ENCODE results near the gene BRINP3.

The BRINP3 gene

DNA sequence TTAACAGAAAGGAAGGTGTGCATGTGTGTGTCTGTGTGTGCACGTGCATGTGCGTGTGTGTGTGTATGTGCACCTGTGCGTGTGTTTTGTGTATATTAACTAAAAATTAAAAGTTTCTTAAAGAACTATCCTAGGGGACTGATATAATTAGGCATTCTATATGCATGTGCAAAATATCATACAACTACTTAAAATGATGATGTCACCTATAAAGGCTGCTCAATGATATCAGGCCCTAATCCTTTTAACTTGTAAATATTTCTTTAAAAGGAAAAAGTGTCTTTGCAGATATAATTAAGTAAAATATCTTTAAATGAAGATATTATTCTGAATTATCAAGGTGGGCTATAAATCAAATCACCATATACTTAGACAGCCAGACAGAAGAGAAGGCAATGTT, 64.5 kb downstream of the BRINP3 start:
- TF ChIP-seq POLR2A (IDR thresholded peaks at IDR 0.05; ENCODE audit: low read length): no peak
- no peak for DNase-seq

DNA sequence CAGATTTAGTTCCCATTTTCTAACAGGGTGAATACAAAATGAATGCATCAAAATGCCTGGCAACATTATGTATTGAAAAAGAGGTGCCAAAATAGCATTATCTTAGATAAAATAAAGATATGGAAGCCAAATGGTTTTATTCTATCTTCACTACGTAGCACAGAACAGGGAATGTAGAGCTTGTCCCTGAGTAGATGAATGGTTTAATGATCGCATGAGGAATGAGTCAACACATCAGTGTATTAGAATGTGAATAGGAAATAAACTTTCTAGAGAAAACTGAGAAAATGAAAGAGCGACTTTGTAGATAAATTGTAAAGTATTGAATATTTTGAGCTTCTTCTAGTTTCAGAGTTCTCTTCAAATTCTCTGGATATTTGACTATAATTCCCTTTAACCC, 74.3 kb downstream of the BRINP3 start:
- no peak for DNase-seq
- TF ChIP-seq GATA1 (IDR thresholded peaks at IDR 0.05; ENCODE audit: low read depth, low read length): no peak
- TF ChIP-seq POLR2A (IDR thresholded peaks at IDR 0.05; ENCODE audit: low read length): no peak

DNA sequence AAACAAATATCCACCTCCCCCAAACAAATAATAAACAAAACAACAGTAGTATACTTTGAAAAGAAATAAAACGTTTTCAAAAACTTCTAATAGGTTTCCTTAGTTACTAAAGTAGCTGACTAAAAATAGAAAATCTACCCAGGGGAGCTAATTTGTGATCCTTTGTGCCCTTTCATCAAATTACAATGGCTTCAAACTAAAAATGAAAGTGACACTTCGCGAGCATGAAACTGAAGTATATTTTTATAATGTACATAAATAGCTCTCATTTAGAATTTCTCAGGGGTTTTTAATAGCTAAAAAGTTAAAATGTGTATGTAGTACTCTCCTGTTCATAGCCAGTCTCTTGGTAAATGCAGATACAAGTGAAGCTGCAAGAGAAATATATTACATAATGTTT, 78.4 kb downstream of the BRINP3 start:
- TF ChIP-seq GATA1 (IDR thresholded peaks at IDR 0.05; ENCODE audit: low read depth, low read length): no peak
- no peak for TF ChIP-seq POLR2A (IDR thresholded peaks at IDR 0.05; ENCODE audit: low read length)
- no peak for DNase-seq

DNA sequence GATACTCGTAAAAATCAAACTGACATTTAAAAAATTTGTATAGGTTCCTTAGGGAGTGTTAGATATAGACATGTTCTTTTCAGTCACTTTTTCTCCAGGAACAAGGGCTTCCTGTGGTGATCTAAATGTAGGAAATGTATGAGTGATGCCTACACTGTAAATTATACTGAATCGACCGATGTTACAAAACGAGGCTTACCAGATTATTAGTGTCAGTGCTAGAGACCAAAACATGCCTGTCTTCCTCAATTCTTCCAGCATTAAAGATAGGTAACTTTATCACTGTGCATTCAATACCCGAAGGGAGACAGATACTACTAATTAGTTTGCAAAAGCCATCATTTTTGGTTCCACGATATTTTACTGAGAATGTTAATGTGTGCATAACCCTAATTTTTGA, 86.1 kb downstream of the BRINP3 start:
- TF ChIP-seq GATA1 (IDR thresholded peaks at IDR 0.05; ENCODE audit: low read depth, low read length) (no peak), POLR2A (IDR thresholded peaks at IDR 0.05; ENCODE audit: low read length) (no peak)
- DNase-seq: no peak

DNA sequence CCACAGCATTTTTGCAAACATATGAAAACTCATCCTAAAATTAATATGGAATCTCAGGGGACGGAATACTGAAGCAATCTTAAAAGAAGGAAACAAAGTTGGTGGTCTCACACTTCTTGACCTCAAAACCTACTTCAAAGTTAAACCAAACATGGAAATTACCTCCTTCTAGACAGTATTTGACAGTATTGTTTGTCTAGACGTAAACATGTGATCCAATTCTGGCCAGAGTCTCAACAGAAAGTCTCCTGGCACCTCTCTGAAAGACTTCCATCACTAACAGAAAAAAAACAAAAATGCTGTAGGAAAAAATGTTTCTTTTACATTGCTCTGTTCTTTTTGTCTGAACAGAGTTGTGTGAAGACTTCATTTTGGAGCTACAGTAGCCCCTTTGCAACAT, 99.7 kb downstream of the BRINP3 start:
- no peak for DNase-seq
- TF ChIP-seq POLR2A (IDR thresholded peaks at IDR 0.05; ENCODE audit: low read length) (no peak), GATA1 (IDR thresholded peaks at IDR 0.05; ENCODE audit: low read depth, low read length) (no peak)

DNA sequence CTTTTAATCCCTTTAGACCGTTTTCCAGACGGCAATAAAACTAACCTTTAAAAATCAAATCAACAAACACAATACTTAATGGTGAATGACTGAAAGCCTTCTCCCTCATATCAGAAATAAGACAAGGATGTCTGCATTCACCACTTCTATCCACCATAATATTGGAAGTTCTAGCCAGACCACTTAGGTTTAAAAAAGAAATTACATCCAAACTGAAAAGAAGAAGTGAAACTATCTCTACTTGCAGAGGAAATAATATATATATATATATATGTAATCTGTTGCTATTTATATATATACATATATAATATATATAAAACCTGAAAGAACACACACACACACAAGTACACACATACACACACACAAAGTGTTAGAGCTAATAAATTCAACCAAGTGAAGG, 100.4 kb downstream of the BRINP3 start:
- no peak for TF ChIP-seq POLR2A (IDR thresholded peaks at IDR 0.05; ENCODE audit: low read length)
- TF ChIP-seq GATA1 (IDR thresholded peaks at IDR 0.05; ENCODE audit: low read depth, low read length): no peak
- no peak for DNase-seq

DNA sequence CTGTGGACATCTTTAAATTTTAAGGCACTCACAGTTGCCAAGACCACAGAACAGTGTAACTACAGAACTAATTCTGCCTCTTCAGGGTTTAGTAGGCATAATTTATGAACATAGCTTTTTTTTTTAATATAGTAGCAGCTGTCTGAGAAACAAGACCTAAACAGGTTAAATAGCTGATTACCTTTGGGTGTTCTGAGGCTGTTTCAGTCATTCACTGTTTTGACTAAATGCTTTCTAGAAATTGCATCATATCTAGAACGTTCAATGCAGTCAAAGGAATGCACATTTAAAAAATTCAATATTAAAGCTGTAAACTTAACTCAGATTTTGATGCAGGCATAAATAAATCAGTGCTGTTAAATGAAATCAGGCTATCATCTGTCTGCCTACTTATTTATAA, 101.6 kb downstream of the BRINP3 start:
- no peak for TF ChIP-seq POLR2A (IDR thresholded peaks at IDR 0.05; ENCODE audit: low read length)
- TF ChIP-seq GATA1 (IDR thresholded peaks at IDR 0.05; ENCODE audit: low read depth, low read length): no peak
- DNase-seq: no peak

DNA sequence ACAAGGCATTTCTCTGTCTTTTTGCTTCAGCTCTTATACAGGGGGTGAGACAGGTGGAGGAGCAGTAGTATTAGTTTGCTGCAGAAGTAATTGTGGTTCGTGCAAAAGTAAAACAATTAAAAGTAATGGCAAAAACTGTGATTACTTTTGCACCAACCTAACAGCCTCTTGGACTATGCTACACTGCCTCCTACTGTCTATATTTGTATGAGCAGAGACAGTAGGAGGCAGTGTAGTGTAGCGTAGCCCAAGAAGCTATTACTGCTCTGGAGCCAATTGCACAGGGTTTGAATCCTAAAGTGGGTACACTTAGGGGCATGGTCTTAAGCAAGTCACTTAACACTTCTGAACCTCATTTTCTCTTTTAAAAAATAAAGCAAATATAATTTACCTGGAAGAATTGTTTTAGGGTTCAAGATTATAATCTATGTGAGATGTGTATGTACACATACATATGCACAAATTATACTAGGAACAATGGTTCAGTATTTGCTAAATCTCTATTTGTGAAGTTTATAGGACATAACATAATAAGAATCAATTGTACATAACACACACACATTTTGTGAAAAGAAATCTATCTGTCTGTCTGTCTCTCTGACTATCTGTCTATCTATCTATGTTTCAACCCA, 103.8 kb downstream of the BRINP3 start:
- DNase-seq: peak; percentile 16 to 34
- TF ChIP-seq GATA1 (IDR thresholded peaks at IDR 0.05; ENCODE audit: low read depth, low read length) (no peak), POLR2A (IDR thresholded peaks at IDR 0.05; ENCODE audit: low read length) (no peak)

DNA sequence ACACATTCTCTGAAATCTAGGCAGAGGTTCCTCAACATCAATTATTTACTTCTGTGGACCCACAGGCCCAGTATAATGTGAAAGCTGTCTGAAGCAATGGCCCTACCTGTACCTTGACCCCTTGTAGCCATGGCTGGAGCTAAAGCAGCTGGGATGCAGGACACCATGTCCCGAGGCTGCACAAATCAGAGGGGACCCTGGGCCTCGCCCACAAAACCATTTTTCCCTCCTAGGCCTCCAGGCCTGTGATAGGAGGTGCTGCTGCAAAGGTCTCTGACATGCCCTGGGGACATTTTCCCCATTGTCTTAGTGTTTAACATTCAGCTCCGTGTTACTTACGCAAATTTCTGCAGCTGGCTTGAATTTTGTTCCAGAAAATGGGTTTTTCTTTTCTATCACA, 110.5 kb downstream of the BRINP3 start:
- TF ChIP-seq GATA1 (IDR thresholded peaks at IDR 0.05; ENCODE audit: low read depth, low read length) (no peak), POLR2A (IDR thresholded peaks at IDR 0.05; ENCODE audit: low read length) (no peak)
- no peak for DNase-seq

DNA sequence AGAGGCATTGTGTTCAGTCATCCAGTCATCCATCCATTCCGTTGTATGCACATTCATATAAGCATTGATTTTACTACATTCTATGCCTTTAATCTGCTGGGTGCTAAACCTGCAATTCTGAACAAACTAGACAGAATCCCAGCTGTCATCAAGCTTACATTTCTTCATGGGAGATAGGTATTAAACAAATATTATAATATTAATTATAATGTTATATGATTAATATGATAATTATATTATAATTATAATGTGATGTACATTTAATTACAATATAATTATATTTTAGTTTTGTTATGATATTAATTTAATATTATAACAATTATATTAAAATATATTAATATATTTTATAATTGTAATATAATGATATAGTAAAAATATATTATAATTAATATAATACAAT, 112.4 kb downstream of the BRINP3 start:
- TF ChIP-seq POLR2A (IDR thresholded peaks at IDR 0.05; ENCODE audit: low read length) (no peak), GATA1 (IDR thresholded peaks at IDR 0.05; ENCODE audit: low read depth, low read length) (no peak)

DNA sequence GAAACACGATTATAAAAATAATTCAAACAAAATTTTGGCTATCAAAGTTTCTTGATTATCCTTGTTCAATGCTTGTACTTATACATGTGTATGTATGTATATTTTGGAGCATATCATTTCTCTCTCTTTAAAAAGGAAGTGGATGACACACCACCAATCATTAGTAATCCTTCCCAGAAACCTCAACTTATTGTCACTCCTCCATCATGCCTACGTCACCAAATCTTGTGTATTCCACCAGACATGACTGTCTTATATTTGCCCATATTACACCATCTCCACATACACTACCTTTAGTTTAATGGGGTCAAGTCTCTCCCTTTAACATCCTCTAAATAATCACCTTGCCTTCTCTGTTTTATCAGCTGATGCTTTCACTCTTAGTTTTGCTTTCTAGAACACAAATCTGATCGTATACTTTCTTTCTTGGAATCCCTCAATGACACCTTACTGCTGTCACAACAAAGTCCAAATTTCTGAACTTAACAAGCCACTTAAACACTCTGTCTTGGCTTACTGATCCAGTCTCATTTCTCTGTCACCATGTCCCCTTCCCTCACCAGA, 124.0 kb downstream of the BRINP3 start:
- DNase-seq: no peak
- TF ChIP-seq GATA1 (IDR thresholded peaks at IDR 0.05; ENCODE audit: low read depth, low read length) (no peak), POLR2A (IDR thresholded peaks at IDR 0.05; ENCODE audit: low read length) (no peak)

More for the DNA sequence above, 112.4 kb downstream of the BRINP3 start:
- no peak for DNase-seq

DNA sequence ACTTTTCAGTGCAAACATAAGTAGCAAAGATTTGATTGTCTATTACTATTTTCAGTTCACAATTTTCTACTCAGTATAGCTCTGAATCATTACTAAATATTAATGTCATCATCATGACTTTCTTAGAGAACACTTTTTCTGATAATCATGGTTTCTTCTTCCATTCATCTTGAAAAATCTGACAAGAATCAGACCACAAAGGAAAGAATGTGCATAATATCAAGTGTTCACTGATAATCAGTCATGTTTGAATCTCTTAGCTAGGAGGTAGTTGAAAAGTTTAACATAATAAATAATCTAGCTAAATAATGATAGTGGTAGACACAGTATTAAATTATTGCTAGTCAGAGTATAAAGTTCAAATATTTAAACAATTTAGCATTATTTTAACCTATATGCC, 133.2 kb downstream of the BRINP3 start:
- DNase-seq: no peak
- no peak for TF ChIP-seq POLR2A (IDR thresholded peaks at IDR 0.05; ENCODE audit: low read length)
- TF ChIP-seq GATA1 (IDR thresholded peaks at IDR 0.05; ENCODE audit: low read depth, low read length): no peak

DNA sequence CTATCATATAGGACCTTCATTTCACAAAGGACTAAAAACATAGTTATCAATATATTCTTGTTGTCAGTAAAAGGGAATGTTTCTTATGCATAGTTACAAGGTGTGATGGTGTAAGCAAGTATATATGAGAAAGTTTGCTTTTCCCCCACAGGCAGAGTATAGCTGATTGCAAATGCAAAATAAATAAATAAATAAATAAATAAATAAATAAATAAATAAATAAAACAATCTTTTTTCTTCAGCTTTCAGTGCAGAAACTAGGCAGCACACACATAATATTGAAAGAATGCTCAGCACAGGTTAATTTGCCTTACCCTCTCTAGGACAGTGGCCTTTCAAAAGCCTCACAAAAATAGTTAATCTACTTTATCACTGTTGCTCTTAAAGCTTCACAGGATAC, 138.8 kb downstream of the BRINP3 start:
- TF ChIP-seq POLR2A (IDR thresholded peaks at IDR 0.05; ENCODE audit: low read length) (no peak), GATA1 (IDR thresholded peaks at IDR 0.05; ENCODE audit: low read depth, low read length) (no peak)
- DNase-seq: no peak

DNA sequence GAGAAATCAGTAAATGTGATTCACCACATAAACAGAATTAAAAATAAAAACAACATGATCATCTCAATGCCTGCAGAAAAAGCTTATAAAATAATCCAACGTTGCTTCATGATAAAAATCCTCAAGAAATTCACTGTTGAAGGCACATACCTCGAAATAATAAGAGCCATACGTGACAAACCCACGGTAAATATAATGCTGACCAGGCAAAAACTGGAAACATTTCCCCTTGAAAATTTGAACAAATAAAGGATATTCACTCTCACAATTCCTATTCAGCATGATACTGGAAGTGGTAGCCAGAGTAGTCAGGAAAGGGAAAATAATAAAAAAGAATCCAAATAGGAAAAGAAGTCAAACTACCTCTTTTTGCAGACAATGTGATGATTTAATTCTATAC, 148.8 kb downstream of the BRINP3 start:
- TF ChIP-seq POLR2A (IDR thresholded peaks at IDR 0.05; ENCODE audit: low read length) (no peak), GATA1 (IDR thresholded peaks at IDR 0.05; ENCODE audit: low read depth, low read length) (no peak)

DNA sequence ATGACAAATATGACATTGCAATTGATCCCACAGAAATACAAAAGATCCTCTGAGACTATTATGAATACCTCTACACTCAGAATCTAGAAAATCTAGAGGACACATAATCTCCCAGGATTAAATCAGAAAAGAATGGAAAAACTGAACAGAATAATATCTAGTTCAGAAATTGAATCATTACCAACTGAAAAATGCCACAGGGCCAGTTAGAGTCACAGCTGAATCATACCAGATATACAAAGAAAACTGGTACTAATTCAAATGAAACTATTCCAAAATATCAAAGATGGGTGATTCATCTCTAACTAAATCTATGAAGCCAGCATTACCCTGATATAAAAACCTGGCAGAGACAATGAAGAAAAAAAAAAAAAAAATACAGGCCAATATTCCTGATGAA, 149.3 kb downstream of the BRINP3 start:
- TF ChIP-seq POLR2A (IDR thresholded peaks at IDR 0.05; ENCODE audit: low read length) (no peak), GATA1 (IDR thresholded peaks at IDR 0.05; ENCODE audit: low read depth, low read length) (no peak)
- DNase-seq: no peak

More for the DNA sequence above, 148.8 kb downstream of the BRINP3 start:
- DNase-seq: no peak

Measured in erythroblast (primary cell).